ENCODE data around the gene MOCS1. TPM values are rescaled to one million over a fixed set of nuclear protein-coding genes. Genes with fewer than 3 reads are reported as not detected.
"Not testable (repeated sequence)": the region's sequence is repeated elsewhere in the genome, so short reads cannot be mapped to it uniquely, and the experiment has no call there.

MOCS1 gene
- total RNA-seq = 0.31 and 1.2 TPM in 2 replicates

- Mint-ChIP-seq H3K9me3 (no peaks in the 10 kb centered on the region), H3K4me1 (ENCODE audit: low read depth) (peaks cover 5% of the 10 kb centered on the region), H3K27me3 (ENCODE audit: insufficient read depth) (peaks cover 17% of the 10 kb centered on the region), H3K27ac (peak within 1 kb of the TSS; percentile 61), H3K4me3 (peak within 1 kb of the TSS; percentile 78), H3K36me3 (ENCODE audit: low read depth) (no peaks in the 10 kb centered on the region)
- intact Hi-C loops (cut with micrococcal nuclease) = no loop called here
- DNase-seq (ENCODE audit: low spot score) = peak; percentile 3
Observed at GRCh38 chr6:39934131-39934757, at the start of gene MOCS1. TSS of gene MOCS1 (minus strand) at chr6:39934462. CDS start at chr6:39934417, 45 bp downstream.

DNA sequence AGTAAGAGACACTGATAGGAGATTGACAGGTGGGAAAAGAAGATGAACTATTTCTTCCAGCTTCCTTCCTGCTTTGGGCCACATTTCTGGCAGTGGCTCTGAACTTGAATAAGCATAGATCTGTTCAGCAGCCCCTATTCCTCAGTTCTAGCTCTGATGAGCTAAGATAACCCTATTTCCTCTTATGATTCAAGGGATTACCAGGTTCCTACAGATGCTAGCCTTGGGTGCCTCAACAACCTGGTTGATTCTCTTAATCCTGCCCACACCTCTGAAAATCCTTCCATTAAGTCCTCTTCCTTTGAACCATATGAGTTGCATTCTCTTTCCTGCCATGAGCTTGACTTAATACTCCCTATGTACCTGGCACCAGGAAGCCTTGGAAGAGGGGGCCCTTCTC lies 49.8 kb upstream of the MOCS1 start:
- Mint-ChIP-seq H3K4me3 (no peak overlapping the region), H3K4me1 (ENCODE audit: low read depth) (no peaks in the 10 kb centered on the region), H3K36me3 (ENCODE audit: low read depth) (no peaks in the 10 kb centered on the region), H3K27me3 (ENCODE audit: insufficient read depth) (peaks cover 5% of the 10 kb centered on the region), H3K27ac (no peak overlapping the region), H3K9me3 (no peaks in the 10 kb centered on the region)
- intact Hi-C loops (cut with micrococcal nuclease) = loop anchor here (5.0 to 10.0 kb wide), 2 partner anchors 323 to 861 kb away; no protein-coding TSS in a partner anchor
- DNase-seq (ENCODE audit: low spot score) = no peak

GRCh38 chr6:39983193-39983592 lies 48.9 kb upstream of the MOCS1 start:
- Mint-ChIP-seq H3K9me3 (no peaks in the 10 kb centered on the region), H3K36me3 (ENCODE audit: low read depth) (no peaks in the 10 kb centered on the region), H3K4me3 (no peak overlapping the region), H3K27me3 (ENCODE audit: insufficient read depth) (peaks cover 5% of the 10 kb centered on the region), H3K4me1 (ENCODE audit: low read depth) (no peaks in the 10 kb centered on the region), H3K27ac (no peak overlapping the region)
- DNase-seq (ENCODE audit: low spot score) = no peak
- intact Hi-C loops (cut with micrococcal nuclease) = loop anchor here (5.0 to 10.0 kb wide), 2 partner anchors 324 to 862 kb away; no protein-coding TSS in a partner anchor

- H3K9me3 Mint-ChIP-seq = no peaks in the 10 kb centered on the region
- H3K36me3 Mint-ChIP-seq (ENCODE audit: low read depth) = no peaks in the 10 kb centered on the region
- intact Hi-C loops (cut with micrococcal nuclease) = loop anchor here (5.0 to 10.0 kb wide), 2 partner anchors 325 to 862 kb away; no protein-coding TSS in a partner anchor
- H3K27me3 Mint-ChIP-seq (ENCODE audit: insufficient read depth) = peaks cover 5% of the 10 kb centered on the region
- H3K4me3 Mint-ChIP-seq = no peak overlapping the region
- DNase-seq (ENCODE audit: low spot score) = no peak
- H3K4me1 Mint-ChIP-seq (ENCODE audit: low read depth) = no peaks in the 10 kb centered on the region
- no peak overlapping the region for H3K27ac Mint-ChIP-seq
Observed at GRCh38 chr6:39982720-39983119, 48.5 kb upstream of the MOCS1 start.

DNA sequence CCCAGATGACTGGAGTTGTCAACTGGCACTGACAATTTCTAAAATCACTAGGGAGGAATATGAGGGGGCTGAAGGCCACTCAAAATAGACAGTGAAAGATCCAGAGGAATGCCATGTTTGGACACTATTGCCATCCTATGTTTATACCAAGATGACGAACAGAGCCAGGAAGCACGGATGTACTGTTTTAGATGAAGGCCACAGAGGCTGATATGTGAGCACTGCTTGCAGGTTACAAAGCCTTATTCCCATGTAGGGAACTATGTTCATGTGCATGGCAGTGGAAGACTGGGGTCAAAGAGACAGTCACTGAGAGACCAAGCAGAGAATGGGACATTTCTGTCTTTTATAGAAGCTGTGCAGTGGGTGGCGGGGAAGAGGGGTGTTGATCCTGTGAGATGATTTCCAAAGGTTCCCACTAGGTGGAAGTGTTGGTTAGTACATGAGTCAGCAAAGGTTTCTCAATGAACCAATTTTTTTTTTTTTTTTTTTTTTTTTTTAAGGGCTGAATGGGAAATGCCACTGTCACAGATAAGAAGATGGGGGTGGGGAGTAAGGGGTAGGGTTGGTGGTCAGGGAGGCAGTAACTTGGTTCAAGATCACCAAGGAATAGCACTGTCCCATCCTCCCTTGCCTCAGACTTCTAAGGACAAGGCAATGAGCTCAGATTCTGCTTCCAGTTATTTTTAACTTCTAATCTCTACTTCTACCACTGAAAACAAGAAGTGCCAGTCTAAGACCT lies 46.7 kb upstream of the MOCS1 start:
- Mint-ChIP-seq H3K4me1 (ENCODE audit: low read depth) (no peaks in the 10 kb centered on the region), H3K27ac (no peak overlapping the region), H3K9me3 (no peaks in the 10 kb centered on the region), H3K4me3 (no peak overlapping the region), H3K27me3 (ENCODE audit: insufficient read depth) (peaks cover 6% of the 10 kb centered on the region), H3K36me3 (ENCODE audit: low read depth) (no peaks in the 10 kb centered on the region)
- peak; percentile 3 for DNase-seq (ENCODE audit: low spot score)
- intact Hi-C loops (cut with micrococcal nuclease) = loop anchor here (5.0 to 10.0 kb wide), 2 partner anchors 326 to 864 kb away; no protein-coding TSS in a partner anchor

DNA sequence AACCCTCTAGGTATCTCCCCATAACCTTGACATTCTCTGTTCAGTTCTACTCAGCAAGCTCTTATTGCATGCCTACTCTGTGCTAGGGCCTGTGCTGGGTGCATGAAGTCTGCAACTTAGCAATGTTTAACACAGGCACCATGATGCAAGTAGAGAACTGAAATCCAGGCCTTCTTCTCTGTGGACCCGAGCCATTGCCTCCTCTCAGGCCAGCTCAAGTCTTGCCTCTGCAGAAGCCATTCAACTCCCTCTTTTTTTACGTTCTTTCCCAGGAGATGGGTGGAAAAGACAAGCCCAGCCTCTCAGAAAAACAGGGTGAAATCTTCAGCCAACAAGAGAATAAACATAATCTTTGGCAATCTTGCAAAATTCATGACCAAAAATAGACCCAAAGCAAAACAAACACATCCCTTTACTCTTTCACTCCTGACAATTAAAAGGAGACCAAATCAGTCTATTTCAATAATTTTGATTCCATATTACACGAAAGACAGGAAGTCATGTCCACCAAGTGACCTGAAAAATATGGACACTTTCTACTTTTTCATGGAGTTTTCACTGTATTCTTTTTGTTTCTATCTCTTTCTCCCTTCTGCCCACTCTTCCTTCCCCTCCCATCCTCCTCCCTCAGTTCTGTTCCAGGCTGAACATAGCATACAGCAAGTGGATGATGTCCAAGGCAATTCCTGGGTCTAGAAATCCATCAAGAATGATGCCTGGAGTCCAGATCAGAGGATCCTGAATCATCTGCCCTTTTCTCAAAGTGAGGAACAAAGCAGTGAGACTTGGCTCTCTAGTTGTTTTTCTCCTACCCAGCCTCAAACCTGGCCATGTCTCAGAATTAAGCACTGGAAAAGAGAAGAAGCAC lies 45.4 kb upstream of the MOCS1 start:
- H3K4me3 Mint-ChIP-seq = no peak overlapping the region

GRCh38 chr6:39978240-39978639 lies 44.0 kb upstream of the MOCS1 start:
- H3K36me3 Mint-ChIP-seq (ENCODE audit: low read depth) = no peaks in the 10 kb centered on the region
- no peaks in the 10 kb centered on the region for H3K4me1 Mint-ChIP-seq (ENCODE audit: low read depth)
- H3K27ac Mint-ChIP-seq = no peak overlapping the region
- no peaks in the 10 kb centered on the region for H3K9me3 Mint-ChIP-seq
- H3K27me3 Mint-ChIP-seq (ENCODE audit: insufficient read depth) = peaks cover 10% of the 10 kb centered on the region
- no peak for DNase-seq (ENCODE audit: low spot score)
- no peak overlapping the region for H3K4me3 Mint-ChIP-seq
- intact Hi-C loops (cut with micrococcal nuclease) = no loop called here

More for the DNA sequence above, 45.4 kb upstream of the MOCS1 start:
- DNase-seq (ENCODE audit: low spot score) = no peak
- Mint-ChIP-seq H3K36me3 (ENCODE audit: low read depth) (no peaks in the 10 kb centered on the region), H3K27me3 (ENCODE audit: insufficient read depth) (peaks cover 10% of the 10 kb centered on the region), H3K4me1 (ENCODE audit: low read depth) (no peaks in the 10 kb centered on the region), H3K9me3 (no peaks in the 10 kb centered on the region), H3K27ac (no peak overlapping the region)
- intact Hi-C loops (cut with micrococcal nuclease) = loop anchor here (5.0 to 10.0 kb wide), 2 partner anchors 328 to 865 kb away; no protein-coding TSS in a partner anchor

- no peak overlapping the region for H3K27ac Mint-ChIP-seq
- H3K4me1 Mint-ChIP-seq (ENCODE audit: low read depth) = no peaks in the 10 kb centered on the region
- H3K27me3 Mint-ChIP-seq (ENCODE audit: insufficient read depth) = peaks cover 7% of the 10 kb centered on the region
- H3K9me3 Mint-ChIP-seq = no peaks in the 10 kb centered on the region
- no peak overlapping the region for H3K4me3 Mint-ChIP-seq
- no peaks in the 10 kb centered on the region for H3K36me3 Mint-ChIP-seq (ENCODE audit: low read depth)
- no peak for DNase-seq (ENCODE audit: low spot score)
- intact Hi-C loops (cut with micrococcal nuclease) = no loop called here
Observed at GRCh38 chr6:39973661-39974060, 39.4 kb upstream of the MOCS1 start.

- H3K27me3 Mint-ChIP-seq (ENCODE audit: insufficient read depth); H3K4me1 Mint-ChIP-seq (ENCODE audit: low read depth); DNase-seq (ENCODE audit: low spot score); H3K9me3 Mint-ChIP-seq; H3K4me3 Mint-ChIP-seq; H3K36me3 Mint-ChIP-seq (ENCODE audit: low read depth); intact Hi-C loops (cut with micrococcal nuclease); H3K27ac Mint-ChIP-seq: not testable (repeated sequence)
Observed at GRCh38 chr6:39972717-39973116, 38.5 kb upstream of the MOCS1 start.

GRCh38 chr6:39971131-39971530 lies 36.9 kb upstream of the MOCS1 start:
- H3K9me3 Mint-ChIP-seq; H3K4me3 Mint-ChIP-seq; intact Hi-C loops (cut with micrococcal nuclease); DNase-seq (ENCODE audit: low spot score); H3K27ac Mint-ChIP-seq; H3K4me1 Mint-ChIP-seq (ENCODE audit: low read depth); H3K27me3 Mint-ChIP-seq (ENCODE audit: insufficient read depth); H3K36me3 Mint-ChIP-seq (ENCODE audit: low read depth): not testable (repeated sequence)

DNA sequence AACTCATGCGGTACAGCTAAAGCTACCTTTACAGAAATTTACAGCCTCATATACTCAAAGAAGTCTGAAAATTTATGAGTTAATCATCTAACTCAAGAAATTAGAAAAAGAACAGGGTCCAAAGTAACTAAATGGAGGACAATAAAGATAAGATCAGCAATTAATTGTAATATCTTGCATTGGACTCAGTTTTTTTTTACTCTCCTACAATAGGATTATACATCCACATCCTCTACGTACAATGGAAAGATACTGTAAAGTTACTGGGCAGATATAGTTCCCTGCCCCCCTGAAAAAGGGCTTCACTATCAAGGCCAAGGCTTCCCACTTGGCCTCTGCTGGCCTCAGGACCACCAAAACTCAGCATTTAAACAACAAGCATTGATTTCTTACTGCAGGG lies 31.5 kb upstream of the MOCS1 start:
- Mint-ChIP-seq H3K27me3 (ENCODE audit: insufficient read depth) (peaks cover 5% of the 10 kb centered on the region), H3K9me3 (no peaks in the 10 kb centered on the region), H3K36me3 (ENCODE audit: low read depth) (no peaks in the 10 kb centered on the region), H3K27ac (no peak overlapping the region), H3K4me3 (no peak overlapping the region), H3K4me1 (ENCODE audit: low read depth) (no peaks in the 10 kb centered on the region)
- DNase-seq (ENCODE audit: low spot score) = no peak
- intact Hi-C loops (cut with micrococcal nuclease) = no loop called here

- Mint-ChIP-seq H3K9me3 (no peaks in the 10 kb centered on the region), H3K27ac (no peak overlapping the region), H3K4me3 (no peak overlapping the region), H3K27me3 (ENCODE audit: insufficient read depth) (peaks cover 7% of the 10 kb centered on the region), H3K36me3 (ENCODE audit: low read depth) (no peaks in the 10 kb centered on the region), H3K4me1 (ENCODE audit: low read depth) (no peaks in the 10 kb centered on the region)
- no peak for DNase-seq (ENCODE audit: low spot score)
- intact Hi-C loops (cut with micrococcal nuclease) = no loop called here
Observed at GRCh38 chr6:39964530-39964929, 30.3 kb upstream of the MOCS1 start.

All from activated T-helper 1 cell treated with anti-CD3 and anti-CD28 coated beads, Interleukin-12 subunit alpha, Interleukin-12 subunit beta, Interleukin-2, Interleukin-4 antibody, amounts not matched to agents 30 ng/mL and 10 ng/mL and 1 ng/mL, durations not matched to agents 14 hours and 24 hours and 36 hours (primary cell).